H1 (cell line): ENCODE measurements around the gene PTX3. TPM values are rescaled to one million over a fixed set of nuclear protein-coding genes. Genes with fewer than 3 reads are reported as not detected.

Experiments
- CTCF ChIA-PET: fragments of 300-600 bp; sonication (Branson Sonifier 250); formaldehyde crosslinking; loops from one replicate; lab custom pipeline; 2021; ENCODE audit not compliant: partially characterized antibody; lab: Charles Lee
- POLR2A ChIA-PET: fragments of 300-600 bp; sonication (Branson Sonifier 250); formaldehyde crosslinking; loops from one replicate; lab custom pipeline; 2021; ENCODE audit warnings: inconsistent platforms; ENCODE audit not compliant: partially characterized antibody; lab: Charles Lee
- DNase-seq, 2 experiments: peaks; one replicate each; pipeline versions ENCODE4 v3.0.0 to v3.0.0-alpha.2; 2010 to 2022; ENCODE audit warnings: low spot score in 2 of 2, low read depth in 1 of 2, mixed read lengths in 1 of 2
- FAIRE-seq: peaks from 2 replicates; lab custom pipeline; 2011; peaks lifted over from hg19 to GRCh38; lab: Jason Lieb, UNC
- H2AFZ ChIP-seq: 2 replicates; pipeline ENCODE4 v1.8.1; 2012; ENCODE audit warnings: low read length, inconsistent platforms
- H2AK5ac ChIP-seq: 2 replicates; pipeline ENCODE4 v1.6.1; 2013; ENCODE audit warnings: low read depth, low read length
- H2BK120ac ChIP-seq: replicated peaks from 2 replicates; pipeline ENCODE3; 2013; ENCODE audit warnings: low read depth, low read length, inconsistent platforms
- H2BK12ac ChIP-seq: 2 replicates; pipeline ENCODE4 v1.6.1; 2013; ENCODE audit warnings: low read depth, low read length
- H2BK15ac ChIP-seq: 2 replicates; pipeline ENCODE4 v1.6.1; 2013; ENCODE audit warnings: low read length
- H2BK20ac ChIP-seq: 2 replicates; pipeline ENCODE4 v1.6.1; 2013; ENCODE audit warnings: low read length
- H2BK5ac ChIP-seq: 2 replicates; pipeline ENCODE4 v1.6.1; 2013; ENCODE audit warnings: low read depth, low read length
- H3K14ac ChIP-seq: 2 replicates; pipeline ENCODE4 v1.6.1; 2013; ENCODE audit warnings: inconsistent platforms; ENCODE audit not compliant: insufficient read length
- H3K18ac ChIP-seq: 2 replicates; pipeline ENCODE4 v1.6.1; 2013; ENCODE audit warnings: low read length; ENCODE audit errors: extremely low read depth
- H3K23ac ChIP-seq: 2 replicates; pipeline ENCODE4 v1.6.1; 2013; ENCODE audit warnings: inconsistent platforms; ENCODE audit not compliant: insufficient read length
- H3K23me2 ChIP-seq: 2 replicates; pipeline ENCODE4 v1.6.1; 2013; ENCODE audit warnings: low read depth, low read length
- H3K27ac ChIP-seq: 2 replicates; pipeline ENCODE4 v1.6.1; 2011; ENCODE audit warnings: low read depth, low read length, inconsistent platforms
- H3K27me3 ChIP-seq, 4 experiments: replicated peaks in 1 of 4; 1 replicate in 1 of 4; 2 replicates in 3 of 4; pipeline versions ENCODE4 v1.6.1 to v1.8.1; 2011 to 2013; ENCODE audit warnings: low read length in 3 of 4, mild to moderate bottlenecking in 3 of 4, inconsistent platforms in 2 of 4, mixed read lengths in 2 of 4, moderate library complexity in 1 of 4; ENCODE audit not compliant: control insufficient read depth in 3 of 4, insufficient read depth in 3 of 4; ENCODE audit errors: extremely low read depth in 1 of 4
- H3K36me3 ChIP-seq, 4 experiments: 2 replicates each; pipeline versions ENCODE4 v1.6.1 to v1.8.1; 2011 to 2013; ENCODE audit warnings: mild to moderate bottlenecking in 4 of 4, low read length in 3 of 4, moderate library complexity in 2 of 4, control low read depth in 1 of 4, inconsistent platforms in 1 of 4; ENCODE audit not compliant: insufficient read depth in 4 of 4, control insufficient read depth in 2 of 4
- H3K4ac ChIP-seq: replicated peaks from 2 replicates; pipeline ENCODE3; 2013; ENCODE audit warnings: low read length, low read depth, mixed read lengths, inconsistent platforms; ENCODE audit not compliant: insufficient read length
- H3K4me1 ChIP-seq, 4 experiments: replicated peaks in 1 of 4; 1 replicate in 1 of 4; 2 replicates in 3 of 4; pipeline versions ENCODE4 v1.6.1 to v1.8.1; 2011 to 2013; ENCODE audit warnings: low read length in 3 of 4, inconsistent platforms in 2 of 4, mixed read lengths in 1 of 4; ENCODE audit not compliant: insufficient read depth in 4 of 4, control insufficient read depth in 3 of 4
- H3K4me2 ChIP-seq, 2 experiments: 2 replicates each; pipeline versions ENCODE4 v1.6.1 to v1.8.1; 2011 to 2013; ENCODE audit warnings: low read depth in 2 of 2, low read length in 2 of 2, control low read depth in 1 of 2, inconsistent platforms in 1 of 2, mild to moderate bottlenecking in 1 of 2; ENCODE audit not compliant: insufficient read depth in 1 of 2
- H3K4me3 ChIP-seq, 4 experiments: fragments of 200-600, 300-600 bp in 1 of 4; sonication (generic), shearing (Covaris generic), sonication (Bioruptor Twin) in 1 of 4; 2 replicates each; pipeline versions ENCODE4 v1.5.1 to v1.8.1; 2011 to 2016; ENCODE audit warnings: low read length in 4 of 4, low read depth in 3 of 4, control low read depth in 2 of 4, inconsistent platforms in 2 of 4, mild to moderate bottlenecking in 2 of 4, mixed read lengths in 1 of 4, moderate library complexity in 1 of 4; ENCODE audit not compliant: insufficient read depth in 2 of 4; ENCODE audit errors: extremely low read depth in 1 of 4
- H3K56ac ChIP-seq: replicated peaks from 2 replicates; pipeline ENCODE3; 2013; ENCODE audit warnings: low read depth, mild to moderate bottlenecking, mixed read lengths, low read length, inconsistent platforms; ENCODE audit not compliant: insufficient read length
- H3K79me1 ChIP-seq: 2 replicates; pipeline ENCODE4 v1.6.1; 2013; ENCODE audit warnings: low read depth, low read length, control low read depth
- H3K79me2 ChIP-seq, 2 experiments: 2 replicates each; pipeline versions ENCODE4 v1.6.1 to v1.8.1; 2012 to 2013; ENCODE audit warnings: low read length in 2 of 2, mild to moderate bottlenecking in 2 of 2, inconsistent platforms in 1 of 2; ENCODE audit not compliant: insufficient read depth in 2 of 2, control insufficient read depth in 1 of 2
- H3K9ac ChIP-seq, 4 experiments: replicated peaks in 1 of 4; 1 replicate in 1 of 4; 2 replicates in 3 of 4; pipeline versions ENCODE4 v1.6.1 to v1.8.1; 2011 to 2013; ENCODE audit warnings: low read depth in 3 of 4, low read length in 3 of 4, control low read depth in 2 of 4, mild to moderate bottlenecking in 2 of 4, moderate library complexity in 2 of 4, inconsistent platforms in 1 of 4; ENCODE audit errors: extremely low read depth in 1 of 4
- H3K9me3 ChIP-seq, 2 experiments: 2 replicates each; pipeline versions ENCODE4 v1.6.1 to v1.8.1; 2012 to 2013; ENCODE audit warnings: mild to moderate bottlenecking in 2 of 2, moderate library complexity in 2 of 2, control low read depth in 1 of 2, inconsistent platforms in 1 of 2, low read depth in 1 of 2, low read length in 1 of 2, mixed read lengths in 1 of 2; ENCODE audit not compliant: insufficient read depth in 2 of 2
- H4K20me1 ChIP-seq, 2 experiments: replicated peaks in 1 of 2; 2 replicates each; pipeline versions ENCODE3 to v1.8.1; 2011 to 2013; ENCODE audit warnings: inconsistent platforms in 2 of 2, low read length in 2 of 2, mild to moderate bottlenecking in 1 of 2; ENCODE audit not compliant: insufficient read depth in 2 of 2, control insufficient read depth in 1 of 2
- H4K5ac ChIP-seq: 2 replicates; pipeline ENCODE4 v1.6.1; 2013; ENCODE audit warnings: low read length, low read depth, mixed read lengths, inconsistent platforms; ENCODE audit not compliant: insufficient read length
- H4K8ac ChIP-seq: 2 replicates; pipeline ENCODE4 v1.8.0; 2013; ENCODE audit warnings: mild to moderate bottlenecking, moderate library complexity, low read length, inconsistent platforms; ENCODE audit not compliant: insufficient read depth; ENCODE audit errors: extremely low read depth
- H4K91ac ChIP-seq: replicated peaks from 2 replicates; pipeline ENCODE3; 2013; ENCODE audit warnings: low read length, mixed read lengths, inconsistent platforms; ENCODE audit not compliant: insufficient read length
- CHD1 ChIP-seq: IDR thresholded peaks from 2 replicates; pipeline ENCODE4 v1.6.1; 2012; ENCODE audit warnings: low read depth, low read length, improper control_type of control experiment
- POU5F1 ChIP-seq: IDR thresholded peaks from 2 replicates; pipeline ENCODE4 v1.6.1; 2011; ENCODE audit warnings: low read depth, mild to moderate bottlenecking, low read length, moderate library complexity
- SIX5 ChIP-seq: IDR thresholded peaks from 2 replicates; pipeline ENCODE4 v1.6.1; 2011; ENCODE audit warnings: mild to moderate bottlenecking, low read depth, low read length
- WGBS, 2 experiments: shearing (Covaris generic) in 1 of 2; methylation state at CpG; one replicate each; pipeline versions ENCODE4 v1.1.6 to v1.1.7; 2013 to 2015; ENCODE audit warnings: low lambda C conversion rate in 2 of 2, mixed read lengths in 2 of 2, inconsistent platforms in 1 of 2, low coverage in 1 of 2, missing lambda C conversion rate in 1 of 2; ENCODE audit not compliant: insufficient replicate concordance in 2 of 2, insufficient coverage in 1 of 2, insufficient read length in 1 of 2; ENCODE audit errors: extremely low coverage in 1 of 2, missing lambda C conversion rate in 1 of 2; 5-methylcytosine and 5-hydroxymethylcytosine counted together
- polyA plus RNA-seq, 7 experiments: library from polyadenylated mRNA; depleted of rRNA in 3 of 7; stranded (reverse) in 5 of 7; unstranded in 2 of 7; fragments of >200 nt in 5 of 7; fragments of 200-250 nt in 2 of 7; gene quantifications; 1 replicate in 5 of 7; 2 replicates in 1 of 7; 4 replicates in 1 of 7; pipeline versions ENCODE4 v1.2.1 to v1.2.3, GENCODE V29; 2011 to 2013; ENCODE audit warnings: missing spikeins in 2 of 7, mixed read lengths in 2 of 7
- total RNA-seq: library from RNA; stranded (reverse); fragmentation: NEBNext Ultra II Directional; extraction: Animal tissue kit (Norgen Biotek cat#: 25700); gene quantifications from 2 replicates; pipeline ENCODE4 v1.2.1, GENCODE V29; 2021

Gene PTX3
- total and polyA plus RNA-seq, 2 of the 8 experiments (the other 6 are each of a cell fraction or from before 2014, with no cell fraction given): 1.2 to 1.7 TPM

- Histone ChIP-seq H2AK5ac (no peak overlapping the region), H3K14ac (no peak overlapping the region), H4K20me1 (no peaks in the 10 kb centered on the region), H3K56ac (peak overlapping the region; percentile 47), H3K4ac (no peak overlapping the region), H2AFZ (peak overlapping the region; percentile 78), H4K8ac (peak overlapping the region; percentile 39; the same call in 1 of the 2 replicates), H2BK120ac (no peak overlapping the region), H3K18ac (peak overlapping the region; percentile 57), H3K9me3 (no peaks in the 10 kb centered on the region), H3K27ac (no peak overlapping the region), H3K4me3 (peak overlapping the region; percentile 60 to 86 (median 80)), H2BK20ac (no peak overlapping the region), H2BK12ac (no peak overlapping the region), H4K91ac (peak overlapping the region; percentile 66), H3K23ac (no peak overlapping the region), H3K36me3 (no peaks in the 10 kb centered on the region), H2BK5ac (no peak overlapping the region), H3K79me2 (no peaks in the 10 kb centered on the region), H3K79me1 (no peaks in the 10 kb centered on the region), H2BK15ac (no peak overlapping the region), H3K4me2 (peak overlapping the region; percentile 91 to 92), H3K27me3 (peaks cover 0 to 11% (median 6%) of the 10 kb centered on the region in 4 experiments; a peak in 4 of 7 replicates), H4K5ac (peak overlapping the region; percentile 10), H3K23me2 (peaks cover 17% of the 10 kb centered on the region), H3K9ac (peak overlapping the region; percentile 62 to 83 (median 69); a peak in 6 of 7 replicates), H3K4me1 (peaks cover 1 to 5% (median 4%) of the 10 kb centered on the region in 4 experiments; a peak in 4 of 7 replicates)
- ChIA-PET CTCF (interaction anchor here (0.6 to 2.1 kb wide), 12 partner anchors 17 to 236 kb away, joined by 3 to 6 read pairs (median 4); no protein-coding TSS in a partner anchor), POLR2A (interaction anchor here (0.8 to 2.0 kb wide), 10 partner anchors 7 to 263 kb away, joined by 3 to 14 read pairs (median 4); partner anchors contain the start of gene VEPH1)
- no peak for FAIRE-seq
- WGBS, 2 experiments: 4% methylated on average over 20 of the region's 22 CpGs; no CpG with 5 or more reads in 1 of the 2 experiments
- peak in 1 of 2 experiments; percentile 62 for DNase-seq
- no peak for TF ChIP-seq SIX5
- no peak for TF ChIP-seq CHD1
- no peak for TF ChIP-seq POU5F1
These were observed 1.6 kb downstream of the PTX3 start for GRCh38 chr3:157438194-157438730.
